Panc1 (cell line): ENCODE measurements around the gene FGR. TPM values are rescaled to one million over a fixed set of nuclear protein-coding genes. Genes with fewer than 3 reads are reported as not detected.

Source experiments
- ATAC-seq: fragments of 200-7000 bp; cut with Tn5 transposase; 2 replicates; pipeline ENCODE4 v1.9.1; 2020; ENCODE audit warnings: mild to moderate bottlenecking, moderate library complexity
- BruUV-seq: library from RNA; stranded (reverse); fragments of 400-500 nt; replicated peaks from 2 replicates; lab custom pipeline; 2021; lab: Mats Ljungman, UMichigan
- CTCF ChIA-PET: fragments of 300-600 bp; sonication (Branson Sonifier 250); formaldehyde crosslinking; loops from one replicate; lab custom pipeline; 2022; ENCODE audit warnings: antibody characterized with exemption; lab: Charles Lee
- POLR2A ChIA-PET: fragments of 300-600 bp; sonication (Branson Sonifier 250); formaldehyde crosslinking; loops from one replicate; lab custom pipeline; 2022; ENCODE audit warnings: antibody characterized with exemption; lab: Charles Lee
- DNase-seq: peaks from one replicate; pipeline ENCODE4 v3.0.0-alpha.2; 2010; ENCODE audit warnings: low read depth, low spot score
- H3K27ac ChIP-seq: 2 replicates; pipeline ENCODE4 v1.5.1; 2011; ENCODE audit warnings: mild to moderate bottlenecking, low read length, inconsistent platforms
- H3K27me3 ChIP-seq: fragments of 200-500 bp; sonication (Bioruptor generic); 2 replicates; pipeline ENCODE4 v1.6.0; 2014; ENCODE audit warnings: low read length, inconsistent platforms; ENCODE audit not compliant: control insufficient read depth, insufficient read depth
- H3K36me3 ChIP-seq: fragments of 200-500 bp; sonication (Bioruptor generic); 2 replicates; pipeline ENCODE4 v1.5.1; 2014; ENCODE audit warnings: inconsistent platforms, mild to moderate bottlenecking, low read length, moderate library complexity; ENCODE audit not compliant: control insufficient read depth, insufficient read depth
- H3K4me1 ChIP-seq: 2 replicates; pipeline ENCODE4 v1.5.1; 2011; ENCODE audit warnings: inconsistent platforms, mild to moderate bottlenecking, low read length, moderate library complexity; ENCODE audit not compliant: control insufficient read depth, insufficient read depth
- H3K4me3 ChIP-seq, 2 experiments: 2 replicates each; pipeline ENCODE4 v1.5.1; 2011 to 2012; ENCODE audit warnings: low read depth in 2 of 2, low read length in 2 of 2, mild to moderate bottlenecking in 2 of 2, inconsistent platforms in 1 of 2, moderate library complexity in 1 of 2
- H3K9me3 ChIP-seq: fragments of 200-500 bp; sonication (Bioruptor generic); 2 replicates; pipeline ENCODE4 v1.5.1; 2014; ENCODE audit warnings: low read depth, mild to moderate bottlenecking, inconsistent platforms, low read length, moderate library complexity; ENCODE audit not compliant: control insufficient read depth, insufficient read depth
- CTCF ChIP-seq: fragments of 450-650 bp; IDR thresholded peaks from 2 replicates; pipeline ENCODE4 v1.5.1; 2017; ENCODE audit warnings: mild to moderate bottlenecking
- POLR2AphosphoS5 ChIP-seq: IDR thresholded peaks from 2 replicates; pipeline ENCODE4 v1.6.1; 2012; ENCODE audit warnings: mild to moderate bottlenecking, low read depth, low read length, moderate library complexity
- REST ChIP-seq, 2 experiments: IDR thresholded peaks; 2 replicates each; pipeline ENCODE4 v1.6.1; 2011 to 2012; ENCODE audit warnings: low read depth in 2 of 2, control low read depth in 1 of 2, low read length in 1 of 2, mild to moderate bottlenecking in 1 of 2, moderate library complexity in 1 of 2; ENCODE audit not compliant: insufficient read depth in 1 of 2
- SIN3A ChIP-seq: IDR thresholded peaks from 2 replicates; pipeline ENCODE4 v1.6.1; 2012; ENCODE audit warnings: low read depth, mild to moderate bottlenecking, low read length, moderate library complexity, borderline replicate concordance; ENCODE audit not compliant: insufficient read depth
- TCF7L2 ChIP-seq: IDR thresholded peaks from 2 replicates; pipeline ENCODE4 v1.6.1; 2011; ENCODE audit warnings: mild to moderate bottlenecking, low read depth, low read length, inconsistent platforms
- in situ Hi-C: cut with HindIII; loops from 2 replicates; pipeline ENCODE4 v1.10.0; 2016; ENCODE audit warnings: low sequenced_read_pairs, low pct_unique_long_range_greater_than_20kb
- intact Hi-C: fragments of 100-400 bp; cut with micrococcal nuclease; formaldehyde crosslinking; loops from one replicate; pipeline ENCODE4 v1.10.0; 2022; ENCODE audit not compliant: unreplicated experiment
- total RNA-seq: library from RNA; stranded (reverse); gene quantifications from one replicate; pipeline ENCODE4 v1.2.1, GENCODE V29; 2021; ENCODE audit not compliant: unreplicated experiment

The FGR gene
- total RNA-seq, 1 experiment from 2014 or later: 0.18 TPM

- ATAC-seq (no peak), DNase-seq (no peak)
- H3K36me3 ChIP-seq: no peaks in the 10 kb centered on the region
- H3K4me3 ChIP-seq: no peak overlapping the region
- H3K27ac ChIP-seq: no peak overlapping the region
- POLR2A ChIA-PET: interaction anchor here (0.6 kb wide), 1 partner anchor 260 kb away, joined by 5 read pairs; no protein-coding TSS in a partner anchor
- TF ChIP-seq SIN3A: no peak
- TF ChIP-seq CTCF: no peak
- TF ChIP-seq REST (IDR thresholded peaks at IDR 0.05; ENCODE audit: insufficient read depth in 1 of 2, low read depth in 2 of 2, low read length in 1 of 2): no peak
- TF ChIP-seq TCF7L2: no peak
- no peak for TF ChIP-seq POLR2AphosphoS5
- BruUV-seq: no TSS peak
- no peaks in the 10 kb centered on the region for H3K27me3 ChIP-seq
- CTCF ChIA-PET: interaction anchor here (1.4 kb wide), 1 partner anchor 50 kb away, joined by 6 read pairs; no protein-coding TSS in a partner anchor
- peaks cover 8% of the 10 kb centered on the region for H3K4me1 ChIP-seq
- in situ Hi-C loops: no loop called here
- H3K9me3 ChIP-seq: no peaks in the 10 kb centered on the region
- intact Hi-C loops: no loop called here
Measured at GRCh38 chr1:27655151-27655937, 20.4 kb upstream of the FGR start.

GRCh38 chr1:27652111-27652864 lies 17.3 kb upstream of the FGR start:
- no peak overlapping the region for H3K4me3 ChIP-seq
- intact Hi-C loops (no loop called here), in situ Hi-C loops (no loop called here)
- DNase-seq (no peak), ATAC-seq (no peak)
- no peak for TF ChIP-seq REST (IDR thresholded peaks at IDR 0.05; ENCODE audit: insufficient read depth in 1 of 2, low read depth in 2 of 2, low read length in 1 of 2)
- no peak overlapping the region for H3K27ac ChIP-seq
- POLR2A ChIA-PET: no interaction called here
- peaks cover 2% of the 10 kb centered on the region for H3K4me1 ChIP-seq
- no TSS peak for BruUV-seq
- H3K9me3 ChIP-seq: no peaks in the 10 kb centered on the region
- no peaks in the 10 kb centered on the region for H3K36me3 ChIP-seq
- CTCF ChIA-PET: no interaction called here
- H3K27me3 ChIP-seq: no peaks in the 10 kb centered on the region
